Measurements from ENCODE around the gene PKP2. TPM values are rescaled to one million over a fixed set of nuclear protein-coding genes. Genes with fewer than 3 reads are reported as not detected.

PKP2 gene
- total and polyA plus RNA-seq, 4 donors, result 8.6 to 35.7 (median 12.8) TPM

DNA sequence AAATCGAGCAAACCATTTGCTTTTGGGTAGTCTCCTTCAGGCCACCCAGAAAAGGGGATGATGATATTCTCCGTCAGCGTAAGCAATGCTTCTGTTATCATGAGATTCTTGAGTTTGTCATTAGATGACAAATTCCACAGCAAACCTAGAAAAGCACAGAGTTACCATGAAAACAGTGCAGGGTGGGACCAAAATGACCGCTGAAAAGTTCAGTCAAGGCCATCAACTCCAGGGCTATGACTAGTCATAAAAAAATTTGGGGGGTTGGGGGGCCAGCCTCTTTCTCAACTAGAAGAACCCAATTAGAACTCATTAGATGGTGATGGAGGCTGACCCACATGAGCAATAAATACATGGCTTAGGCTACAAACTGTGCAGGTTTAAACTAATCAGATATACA, 55.5 kb downstream of the PKP2 start:
- DNase-seq (ENCODE audit: low spot score), result no peak
- Histone ChIP-seq H3K9ac (ENCODE audit: low read depth in 1 of 2, low read length in 2 of 2) (no peak overlapping the region), H3K9me3 (ENCODE audit: control insufficient read depth in 4 of 4, low read length in 3 of 4) (no peaks in the 10 kb centered on the region), H3K27ac (ENCODE audit: low read depth in 1 of 2, low read length in 2 of 2) (no peak overlapping the region), H3K36me3 (ENCODE audit: control insufficient read depth in 4 of 4, insufficient read depth in 3 of 4, low read depth in 1 of 4, low read length in 3 of 4) (peaks cover 5 to 31% (median 21%) of the 10 kb centered on the region in 4 donors), H3K4me1 (ENCODE audit: control insufficient read depth in 4 of 4, insufficient read depth in 4 of 4, low read length in 3 of 4) (no peaks in the 10 kb centered on the region), H3K4me3 (ENCODE audit: low read depth in 1 of 3, low read length in 3 of 3) (no peak overlapping the region), H3K27me3 (ENCODE audit: control insufficient read depth in 4 of 4, insufficient read depth in 4 of 4, low read length in 3 of 4) (no peaks in the 10 kb centered on the region)
- TF ChIP-seq, protein P1, sequence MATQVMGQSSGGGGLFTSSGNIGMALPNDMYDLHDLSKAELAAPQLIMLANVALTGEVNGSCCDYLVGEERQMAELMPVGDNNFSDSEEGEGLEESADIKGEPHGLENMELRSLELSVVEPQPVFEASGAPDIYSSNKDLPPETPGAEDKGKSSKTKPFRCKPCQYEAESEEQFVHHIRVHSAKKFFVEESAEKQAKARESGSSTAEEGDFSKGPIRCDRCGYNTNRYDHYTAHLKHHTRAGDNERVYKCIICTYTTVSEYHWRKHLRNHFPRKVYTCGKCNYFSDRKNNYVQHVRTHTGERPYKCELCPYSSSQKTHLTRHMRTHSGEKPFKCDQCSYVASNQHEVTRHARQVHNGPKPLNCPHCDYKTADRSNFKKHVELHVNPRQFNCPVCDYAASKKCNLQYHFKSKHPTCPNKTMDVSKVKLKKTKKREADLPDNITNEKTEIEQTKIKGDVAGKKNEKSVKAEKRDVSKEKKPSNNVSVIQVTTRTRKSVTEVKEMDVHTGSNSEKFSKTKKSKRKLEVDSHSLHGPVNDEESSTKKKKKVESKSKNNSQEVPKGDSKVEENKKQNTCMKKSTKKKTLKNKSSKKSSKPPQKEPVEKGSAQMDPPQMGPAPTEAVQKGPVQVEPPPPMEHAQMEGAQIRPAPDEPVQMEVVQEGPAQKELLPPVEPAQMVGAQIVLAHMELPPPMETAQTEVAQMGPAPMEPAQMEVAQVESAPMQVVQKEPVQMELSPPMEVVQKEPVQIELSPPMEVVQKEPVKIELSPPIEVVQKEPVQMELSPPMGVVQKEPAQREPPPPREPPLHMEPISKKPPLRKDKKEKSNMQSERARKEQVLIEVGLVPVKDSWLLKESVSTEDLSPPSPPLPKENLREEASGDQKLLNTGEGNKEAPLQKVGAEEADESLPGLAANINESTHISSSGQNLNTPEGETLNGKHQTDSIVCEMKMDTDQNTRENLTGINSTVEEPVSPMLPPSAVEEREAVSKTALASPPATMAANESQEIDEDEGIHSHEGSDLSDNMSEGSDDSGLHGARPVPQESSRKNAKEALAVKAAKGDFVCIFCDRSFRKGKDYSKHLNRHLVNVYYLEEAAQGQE (IDR thresholded peaks at IDR 0.05), result no peak
- TF ChIP-seq SP1 (IDR thresholded peaks at IDR 0.05), result no peak
- TF ChIP-seq EGR1 (IDR thresholded peaks at IDR 0.05; ENCODE audit: low read depth in 2 of 2), result no peak
- TF ChIP-seq, protein P2, sequence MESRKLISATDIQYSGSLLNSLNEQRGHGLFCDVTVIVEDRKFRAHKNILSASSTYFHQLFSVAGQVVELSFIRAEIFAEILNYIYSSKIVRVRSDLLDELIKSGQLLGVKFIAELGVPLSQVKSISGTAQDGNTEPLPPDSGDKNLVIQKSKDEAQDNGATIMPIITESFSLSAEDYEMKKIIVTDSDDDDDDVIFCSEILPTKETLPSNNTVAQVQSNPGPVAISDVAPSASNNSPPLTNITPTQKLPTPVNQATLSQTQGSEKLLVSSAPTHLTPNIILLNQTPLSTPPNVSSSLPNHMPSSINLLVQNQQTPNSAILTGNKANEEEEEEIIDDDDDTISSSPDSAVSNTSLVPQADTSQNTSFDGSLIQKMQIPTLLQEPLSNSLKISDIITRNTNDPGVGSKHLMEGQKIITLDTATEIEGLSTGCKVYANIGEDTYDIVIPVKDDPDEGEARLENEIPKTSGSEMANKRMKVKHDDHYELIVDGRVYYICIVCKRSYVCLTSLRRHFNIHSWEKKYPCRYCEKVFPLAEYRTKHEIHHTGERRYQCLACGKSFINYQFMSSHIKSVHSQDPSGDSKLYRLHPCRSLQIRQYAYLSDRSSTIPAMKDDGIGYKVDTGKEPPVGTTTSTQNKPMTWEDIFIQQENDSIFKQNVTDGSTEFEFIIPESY (IDR thresholded peaks at IDR 0.05), result no peak
- TF ChIP-seq HNF4G (IDR thresholded peaks at IDR 0.05), result no peak
- WGBS, result 94% methylated on average over 4 of the region's 4 CpGs

DNA sequence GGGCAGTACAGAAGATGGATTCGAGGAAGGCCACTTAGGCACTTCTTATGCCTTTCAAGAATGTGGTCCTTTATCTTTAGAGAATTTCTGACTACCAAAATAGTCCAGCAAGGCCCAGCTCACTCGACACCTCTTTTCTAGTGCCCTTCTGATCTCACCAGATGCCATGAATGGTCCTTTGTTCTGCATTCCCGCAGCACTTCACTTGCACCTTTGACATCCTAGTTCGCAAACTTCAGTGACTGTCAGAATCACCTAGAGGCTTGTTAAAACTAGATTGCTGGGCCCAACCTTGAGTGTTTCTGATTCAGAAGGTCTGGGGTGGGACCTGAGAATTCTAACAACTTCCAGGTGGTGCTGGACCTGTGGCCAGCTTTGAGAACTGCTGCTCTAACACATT, 56.7 kb downstream of the PKP2 start:
- Histone ChIP-seq H3K4me1 (ENCODE audit: control insufficient read depth in 4 of 4, insufficient read depth in 4 of 4, low read length in 3 of 4) (no peaks in the 10 kb centered on the region), H3K36me3 (ENCODE audit: control insufficient read depth in 4 of 4, insufficient read depth in 3 of 4, low read depth in 1 of 4, low read length in 3 of 4) (peaks cover 5 to 31% (median 21%) of the 10 kb centered on the region in 4 donors), H3K4me3 (ENCODE audit: low read depth in 1 of 3, low read length in 3 of 3) (no peak overlapping the region), H3K9me3 (ENCODE audit: control insufficient read depth in 4 of 4, low read length in 3 of 4) (no peaks in the 10 kb centered on the region), H3K9ac (ENCODE audit: low read depth in 1 of 2, low read length in 2 of 2) (no peak overlapping the region), H3K27me3 (ENCODE audit: control insufficient read depth in 4 of 4, insufficient read depth in 4 of 4, low read length in 3 of 4) (no peaks in the 10 kb centered on the region), H3K27ac (ENCODE audit: low read depth in 1 of 2, low read length in 2 of 2) (no peak overlapping the region)
- no peak for TF ChIP-seq NR2F2 (IDR thresholded peaks at IDR 0.05)
- TF ChIP-seq JUND (IDR thresholded peaks at IDR 0.05), result no peak
- TF ChIP-seq TAF1 (conservative IDR thresholded peaks at IDR 0.05), result no peak
- TF ChIP-seq, protein P1 (IDR thresholded peaks at IDR 0.05), result no peak
- TF ChIP-seq, protein P3, sequence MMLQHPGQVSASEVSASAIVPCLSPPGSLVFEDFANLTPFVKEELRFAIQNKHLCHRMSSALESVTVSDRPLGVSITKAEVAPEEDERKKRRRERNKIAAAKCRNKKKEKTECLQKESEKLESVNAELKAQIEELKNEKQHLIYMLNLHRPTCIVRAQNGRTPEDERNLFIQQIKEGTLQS (IDR thresholded peaks at IDR 0.05), result no peak
- no peak for TF ChIP-seq RXRA (IDR thresholded peaks at IDR 0.05)
- TF ChIP-seq, protein P2 (IDR thresholded peaks at IDR 0.05), result no peak
- TF ChIP-seq FOXA2 (IDR thresholded peaks at IDR 0.05), result no peak
- TF ChIP-seq RAD21 (IDR thresholded peaks at IDR 0.05), result no peak
- TF ChIP-seq SP1 (IDR thresholded peaks at IDR 0.05), result no peak
- TF ChIP-seq, protein P4, sequence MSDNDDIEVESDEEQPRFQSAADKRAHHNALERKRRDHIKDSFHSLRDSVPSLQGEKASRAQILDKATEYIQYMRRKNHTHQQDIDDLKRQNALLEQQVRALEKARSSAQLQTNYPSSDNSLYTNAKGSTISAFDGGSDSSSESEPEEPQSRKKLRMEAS (IDR thresholded peaks at IDR 0.05), result no peak
- TF ChIP-seq GABPA (IDR thresholded peaks at IDR 0.05 in 1 of 2, conservative IDR thresholded peaks at IDR 0.05 in 1 of 2), result no peak
- WGBS, result 87% methylated on average over 4 of the region's 4 CpGs
- no peak for DNase-seq (ENCODE audit: low spot score)

Data from liver (tissue), 9 donors.